ENCODE measurements around the gene BCAP31. TPM values are rescaled to one million over a fixed set of nuclear protein-coding genes. Genes with fewer than 3 reads are reported as not detected.

BCAP31 gene
- total RNA-seq, 1 experiment from 2014 or later, result 522 TPM

DNA sequence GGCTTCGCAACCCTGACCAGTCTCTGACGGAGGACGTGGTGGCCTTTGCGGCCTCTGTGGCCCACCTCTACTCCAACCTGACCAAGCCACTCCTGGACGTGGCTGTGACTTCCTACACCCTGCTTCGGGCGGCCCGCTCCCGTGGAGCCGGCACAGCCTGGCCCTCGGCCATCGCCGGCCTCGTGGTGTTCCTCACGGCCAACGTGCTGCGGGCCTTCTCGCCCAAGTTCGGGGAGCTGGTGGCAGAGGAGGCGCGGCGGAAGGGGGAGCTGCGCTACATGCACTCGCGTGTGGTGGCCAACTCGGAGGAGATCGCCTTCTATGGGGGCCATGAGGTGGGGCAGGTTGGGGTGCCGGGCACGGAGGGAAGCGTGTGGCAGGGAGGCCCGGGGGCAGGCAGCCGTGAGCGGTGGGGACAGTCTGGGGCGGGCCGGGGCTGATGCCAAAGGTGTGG is 1.7 kb upstream of the BCAP31 start:
- TF ChIP-seq, protein P1, sequence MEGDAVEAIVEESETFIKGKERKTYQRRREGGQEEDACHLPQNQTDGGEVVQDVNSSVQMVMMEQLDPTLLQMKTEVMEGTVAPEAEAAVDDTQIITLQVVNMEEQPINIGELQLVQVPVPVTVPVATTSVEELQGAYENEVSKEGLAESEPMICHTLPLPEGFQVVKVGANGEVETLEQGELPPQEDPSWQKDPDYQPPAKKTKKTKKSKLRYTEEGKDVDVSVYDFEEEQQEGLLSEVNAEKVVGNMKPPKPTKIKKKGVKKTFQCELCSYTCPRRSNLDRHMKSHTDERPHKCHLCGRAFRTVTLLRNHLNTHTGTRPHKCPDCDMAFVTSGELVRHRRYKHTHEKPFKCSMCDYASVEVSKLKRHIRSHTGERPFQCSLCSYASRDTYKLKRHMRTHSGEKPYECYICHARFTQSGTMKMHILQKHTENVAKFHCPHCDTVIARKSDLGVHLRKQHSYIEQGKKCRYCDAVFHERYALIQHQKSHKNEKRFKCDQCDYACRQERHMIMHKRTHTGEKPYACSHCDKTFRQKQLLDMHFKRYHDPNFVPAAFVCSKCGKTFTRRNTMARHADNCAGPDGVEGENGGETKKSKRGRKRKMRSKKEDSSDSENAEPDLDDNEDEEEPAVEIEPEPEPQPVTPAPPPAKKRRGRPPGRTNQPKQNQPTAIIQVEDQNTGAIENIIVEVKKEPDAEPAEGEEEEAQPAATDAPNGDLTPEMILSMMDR (conservative IDR thresholded peaks at IDR 0.05), result no peak
- no peak for TF ChIP-seq EZH2 (IDR thresholded peaks at IDR 0.05; ENCODE audit: low read depth)
- CTCF ChIA-PET, result no interaction called here

GRCh38 chrX:153725039-153725831 is 1.0 kb upstream of the BCAP31 start:
- intact Hi-C loops (cut with micrococcal nuclease; ENCODE audit: unreplicated experiment), result loop anchor here (2.0 kb wide), 2 partner anchors 210 to 644 kb away; partner anchors contain the start of gene NAA10
- CTCF ChIA-PET, result no interaction called here
- peak in 1 of 2 experiments; percentile 19 for DNase-seq
- Histone ChIP-seq H3K79me2 (ENCODE audit: low read depth) (peaks cover 85% of the 10 kb centered on the region), H2AFZ (peak overlapping the region; percentile 77), H3K9me2 (ENCODE audit: insufficient read depth) (no peaks in the 10 kb centered on the region), H3K27ac (peak overlapping the region; percentile 91), H3K4me1 (replicated peaks; ENCODE audit: insufficient read depth) (peaks cover 38% of the 10 kb centered on the region), H4K20me1 (ENCODE audit: insufficient read depth) (no peaks in the 10 kb centered on the region; the same call in none of the 2 replicates), H3F3A (ENCODE audit: insufficient read depth, low read depth) (peaks cover 38% of the 10 kb centered on the region), H3K36me3 (ENCODE audit: low read depth) (peaks cover 12% of the 10 kb centered on the region), H3K4me3 (peak overlapping the region; percentile 76), H3K9me3 (ENCODE audit: insufficient read depth, low read depth) (no peaks in the 10 kb centered on the region), H3K4me2 (peak overlapping the region; percentile 91), H3K27me3 (ENCODE audit: insufficient read depth, low read depth) (no peaks in the 10 kb centered on the region)
- TF ChIP-seq, protein P1 (conservative IDR thresholded peaks at IDR 0.05), result no peak
- no peak for TF ChIP-seq EZH2 (IDR thresholded peaks at IDR 0.05; ENCODE audit: low read depth)
- POLR2A ChIA-PET (ENCODE audit: unreplicated experiment), result interaction anchor here (0.6 kb wide), 1 partner anchor 818 kb away, joined by 8 read pairs; no protein-coding TSS in a partner anchor
- BruUV-seq (replicated peaks), result TSS peak; percentile 45

More for the DNA sequence above, 1.7 kb upstream of the BCAP31 start:
- H3K9me3 ChIP-seq (ENCODE audit: insufficient read depth, low read depth), result no peaks in the 10 kb centered on the region
- H4K20me1 ChIP-seq (ENCODE audit: insufficient read depth), result no peaks in the 10 kb centered on the region; the same call in none of the 2 replicates
- peak overlapping the region; percentile 91 for H3K4me2 ChIP-seq
- peak in 1 of 2 experiments; percentile 12 for DNase-seq
- H3K4me1 ChIP-seq (replicated peaks; ENCODE audit: insufficient read depth), result peaks cover 44% of the 10 kb centered on the region
- peaks cover 45% of the 10 kb centered on the region for H3F3A ChIP-seq (ENCODE audit: insufficient read depth, low read depth)
- H3K36me3 ChIP-seq (ENCODE audit: low read depth), result peaks cover 10% of the 10 kb centered on the region
- peak overlapping the region; percentile 77 for H2AFZ ChIP-seq
- peak overlapping the region; percentile 91 for H3K27ac ChIP-seq
- BruUV-seq (replicated peaks), result no TSS peak
- H3K79me2 ChIP-seq (ENCODE audit: low read depth), result peaks cover 85% of the 10 kb centered on the region
- H3K4me3 ChIP-seq, result peak overlapping the region; percentile 76
- no peaks in the 10 kb centered on the region for H3K27me3 ChIP-seq (ENCODE audit: insufficient read depth, low read depth)
- H3K9me2 ChIP-seq (ENCODE audit: insufficient read depth), result no peaks in the 10 kb centered on the region
- POLR2A ChIA-PET (ENCODE audit: unreplicated experiment), result interaction anchor here (0.6 kb wide), 1 partner anchor 817 kb away, joined by 8 read pairs; no protein-coding TSS in a partner anchor
- intact Hi-C loops (cut with micrococcal nuclease; ENCODE audit: unreplicated experiment), result loop anchor here (2.0 kb wide), 3 partner anchors 69 to 643 kb away; partner anchors contain the start of genes IDH3G, NAA10 and SSR4

DNA sequence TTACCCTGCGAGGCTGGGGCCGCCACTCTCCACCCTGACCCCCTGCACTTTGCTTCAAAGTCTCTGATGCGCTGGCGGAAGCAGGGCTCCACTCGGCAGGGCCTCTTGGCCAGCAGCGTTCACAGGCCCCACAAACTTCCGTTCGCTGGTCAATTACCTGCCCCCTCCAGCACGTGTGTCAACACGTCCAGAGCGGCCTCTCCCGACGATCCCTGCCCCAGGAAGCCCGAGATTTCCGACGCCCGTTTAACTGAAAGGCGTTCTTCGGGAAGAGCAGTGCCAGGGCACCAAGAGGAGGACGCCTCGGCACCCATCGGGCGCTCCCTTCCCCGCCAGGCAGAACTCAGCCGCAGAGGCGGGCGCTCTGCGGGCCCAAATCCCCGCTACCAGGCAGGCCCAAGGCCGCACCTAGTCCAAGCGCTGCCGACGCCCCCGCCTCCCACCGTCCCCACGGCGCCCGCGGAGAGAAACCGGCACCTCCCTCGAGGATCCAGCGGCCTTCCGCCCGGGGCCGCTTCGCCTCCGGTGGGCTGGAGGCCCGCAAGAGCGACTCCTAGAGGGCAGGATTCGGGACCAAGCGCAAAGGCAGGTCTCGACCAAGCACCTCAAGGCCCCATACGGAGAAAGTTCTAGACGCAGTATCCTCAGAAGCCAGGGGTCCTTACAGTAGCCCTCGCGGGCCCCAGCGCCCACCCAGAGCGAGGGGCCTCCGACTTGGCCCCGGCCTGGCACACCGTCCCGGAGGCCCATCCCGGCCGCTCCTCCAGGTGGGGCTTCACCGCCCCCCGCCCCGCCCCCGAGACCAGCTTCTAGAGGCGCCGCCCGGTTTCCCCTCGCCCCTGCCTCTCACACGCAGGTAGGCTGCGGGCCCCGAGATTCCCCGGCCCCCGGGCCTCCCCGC is 586 bp downstream of the BCAP31 start:
- peaks cover 85% of the 10 kb centered on the region for H3K79me2 ChIP-seq (ENCODE audit: low read depth)

More for the DNA sequence above, 586 bp downstream of the BCAP31 start:
- Histone ChIP-seq H3K4me1 (replicated peaks; ENCODE audit: insufficient read depth) (peaks cover 30% of the 10 kb centered on the region), H3F3A (ENCODE audit: insufficient read depth, low read depth) (peaks cover 36% of the 10 kb centered on the region), H3K9me3 (ENCODE audit: insufficient read depth, low read depth) (no peaks in the 10 kb centered on the region), H3K9me2 (ENCODE audit: insufficient read depth) (no peaks in the 10 kb centered on the region), H3K27ac (peak overlapping the region; percentile 89), H3K36me3 (ENCODE audit: low read depth) (peaks cover 21% of the 10 kb centered on the region), H4K20me1 (ENCODE audit: insufficient read depth) (peaks cover 13% of the 10 kb centered on the region), H3K4me3 (peak overlapping the region; percentile 85), H3K27me3 (ENCODE audit: insufficient read depth, low read depth) (no peaks in the 10 kb centered on the region), H2AFZ (peak overlapping the region; percentile 39; the same call in 1 of the 2 replicates), H3K4me2 (peak overlapping the region; percentile 89)
- no TSS peak for BruUV-seq (replicated peaks)
- no peak for TF ChIP-seq EZH2 (IDR thresholded peaks at IDR 0.05; ENCODE audit: low read depth)
- TF ChIP-seq, protein P1 (conservative IDR thresholded peaks at IDR 0.05), result no peak; the same call in 1 of the 2 replicates
- ChIA-PET POLR2A (ENCODE audit: unreplicated experiment) (no interaction called here), CTCF (no interaction called here)
- DNase-seq, result peak; percentile 48 to 66
- intact Hi-C loops (cut with micrococcal nuclease; ENCODE audit: unreplicated experiment), result loop anchor here (1.0 to 2.0 kb wide), 4 partner anchors 15 to 645 kb away; partner anchors contain the start of genes NAA10 and PLXNB3
